ENCODE measurements around the gene RCAN2.

Gene RCAN2

DNA sequence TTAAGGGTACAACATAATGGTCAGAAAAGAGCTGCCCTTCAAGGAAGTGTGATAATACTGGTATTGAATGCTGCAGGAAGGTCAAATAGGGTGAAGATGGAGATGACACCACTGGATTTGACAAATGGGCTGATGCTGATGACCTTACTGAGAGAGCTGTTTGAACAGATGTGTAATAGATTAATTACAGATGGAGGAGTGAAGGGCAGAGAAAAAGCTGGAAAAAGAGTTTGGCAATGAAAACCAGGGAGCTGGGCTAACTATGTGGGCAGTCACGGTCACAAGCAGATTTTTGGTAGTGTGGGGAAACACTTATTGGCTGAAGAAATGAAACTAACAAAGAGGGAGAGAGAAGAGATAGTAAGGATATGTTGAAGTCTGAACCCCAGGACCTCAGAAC lies 236.9 kb downstream of the RCAN2 start:
- DNase-seq (ENCODE audit: low spot score): no peak

DNA sequence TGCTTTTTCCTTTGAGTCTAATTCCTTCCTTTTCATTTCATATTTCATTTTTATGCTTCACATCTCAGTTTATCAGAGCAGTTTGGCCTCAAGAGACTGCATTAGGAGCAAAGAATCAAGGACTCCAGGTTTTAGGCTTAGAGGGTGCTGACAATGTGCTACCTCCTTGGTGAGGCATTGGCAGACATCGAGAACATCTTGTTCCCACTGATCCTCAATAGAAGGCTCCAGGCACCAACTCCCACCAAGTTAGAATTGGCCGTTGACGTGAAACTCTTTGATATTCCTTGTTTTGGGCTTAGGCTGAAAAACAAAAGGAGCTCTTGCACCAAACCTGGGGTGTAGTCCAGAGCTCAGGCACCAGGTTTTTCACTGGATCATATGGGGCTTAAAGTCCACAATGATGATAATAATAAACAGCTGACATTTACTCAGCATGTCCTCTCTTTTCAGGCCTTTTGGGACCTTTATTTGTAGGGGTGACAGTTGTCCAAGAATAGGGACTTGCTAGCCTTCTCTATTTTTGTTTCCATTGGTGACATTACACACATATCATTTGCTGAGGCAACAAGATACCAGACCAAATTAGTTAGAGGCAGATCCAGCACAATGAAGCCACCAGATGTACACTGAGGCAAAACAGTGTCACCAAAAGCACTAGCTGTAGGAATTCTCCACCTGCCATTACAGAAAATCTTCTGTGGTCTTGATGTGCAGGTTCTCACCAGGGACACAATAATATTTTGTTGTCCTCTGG lies 239.5 kb downstream of the RCAN2 start:
- no peak for DNase-seq (ENCODE audit: low spot score)

DNA sequence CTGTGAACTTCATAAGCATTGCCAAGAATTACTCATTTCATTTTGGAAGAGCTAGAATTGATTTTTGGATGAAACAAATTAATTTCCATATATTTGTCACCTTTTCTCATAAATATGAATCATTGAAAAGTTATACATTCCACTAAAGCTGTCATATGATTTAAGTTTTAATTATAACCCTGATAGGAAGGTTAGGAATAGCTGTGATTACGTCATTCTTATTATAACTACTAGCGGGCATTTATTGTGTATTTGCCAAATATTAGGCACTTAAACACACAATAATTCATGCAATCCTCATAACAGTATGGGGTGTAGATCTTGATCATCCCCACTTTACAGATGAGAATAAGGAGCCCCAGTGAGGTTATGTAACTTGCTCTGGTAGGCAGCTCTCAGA lies 243.1 kb downstream of the RCAN2 start:
- no peak for DNase-seq (ENCODE audit: low spot score)

DNA sequence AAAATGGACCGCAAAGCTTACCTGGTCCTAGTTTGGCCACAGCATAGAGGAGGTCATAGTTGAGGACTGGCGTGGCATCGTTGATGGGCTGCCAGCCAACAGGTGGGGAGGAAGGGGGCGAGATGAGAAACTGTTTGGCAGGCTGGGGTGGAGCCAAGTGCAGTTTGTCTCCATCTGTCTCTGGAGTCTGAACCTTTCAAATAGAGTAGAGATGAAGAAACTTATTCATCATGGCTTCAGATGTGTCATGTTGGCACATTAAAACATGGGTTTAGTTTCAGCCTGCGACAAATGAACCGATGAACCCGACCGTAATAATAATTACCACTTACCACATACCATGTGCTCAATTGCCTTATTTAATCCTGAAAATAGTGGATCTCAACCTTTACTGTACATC lies 244.5 kb downstream of the RCAN2 start:
- no peak for DNase-seq (ENCODE audit: low spot score)

DNA sequence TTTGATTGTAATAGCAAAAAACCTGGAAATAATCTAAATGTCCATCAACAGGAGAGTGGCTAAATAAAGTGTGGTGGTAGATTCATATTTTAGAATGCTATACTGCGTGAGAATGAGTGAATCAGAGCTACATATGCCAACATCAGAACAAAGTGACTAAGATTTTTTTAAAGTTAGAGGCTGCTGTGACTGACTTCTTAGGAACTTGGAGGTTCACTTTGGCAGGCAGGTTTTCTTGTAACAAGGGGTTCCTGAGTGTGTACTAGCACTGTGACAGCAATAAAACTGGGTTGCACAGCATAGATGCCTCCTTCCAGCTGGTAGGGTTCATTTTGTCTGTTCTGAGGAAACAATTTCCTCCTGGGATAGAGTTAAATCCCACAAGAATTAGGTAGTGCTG lies 245.2 kb downstream of the RCAN2 start:
- DNase-seq (ENCODE audit: low spot score): no peak

DNA sequence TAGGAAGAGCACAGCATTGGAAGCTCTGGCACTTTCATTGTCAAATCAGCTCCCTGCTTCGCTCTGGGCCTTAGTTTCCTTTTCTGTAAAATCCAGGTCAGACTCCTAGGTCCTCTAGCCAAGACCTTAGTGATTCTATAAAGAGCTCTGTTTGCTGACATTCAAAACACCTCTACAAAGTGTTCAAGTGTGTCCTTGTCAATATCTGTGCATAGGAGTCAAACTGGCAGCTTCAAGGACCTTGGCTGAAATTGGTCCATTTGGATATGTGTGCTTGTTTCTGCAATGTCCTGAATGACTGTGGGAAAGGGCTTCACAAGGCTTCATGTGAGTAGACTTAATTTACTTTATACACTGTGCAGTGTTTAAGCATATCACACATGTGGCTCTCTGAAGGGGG lies 246.6 kb downstream of the RCAN2 start:
- no peak for DNase-seq (ENCODE audit: low spot score)

DNA sequence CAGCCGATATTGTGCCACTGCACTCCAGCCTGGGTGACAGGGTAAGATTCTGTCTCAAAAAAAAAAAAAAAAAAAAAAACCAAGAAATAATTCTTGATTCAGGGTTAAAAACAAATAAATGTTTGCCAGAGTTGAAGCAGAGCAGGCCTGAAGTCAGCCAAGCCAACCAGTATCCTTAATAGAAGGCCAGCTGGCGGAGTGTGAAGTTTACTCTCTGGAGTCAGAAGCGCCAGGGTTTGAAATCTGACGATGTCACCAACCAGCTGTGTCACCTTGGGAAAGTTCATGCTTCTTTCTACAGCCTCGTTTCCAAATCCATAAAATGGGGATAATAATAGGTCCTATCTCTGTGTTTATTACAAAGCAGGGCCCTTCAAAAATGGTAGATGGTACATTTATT lies 247.5 kb downstream of the RCAN2 start:
- no peak for DNase-seq (ENCODE audit: low spot score)

DNA sequence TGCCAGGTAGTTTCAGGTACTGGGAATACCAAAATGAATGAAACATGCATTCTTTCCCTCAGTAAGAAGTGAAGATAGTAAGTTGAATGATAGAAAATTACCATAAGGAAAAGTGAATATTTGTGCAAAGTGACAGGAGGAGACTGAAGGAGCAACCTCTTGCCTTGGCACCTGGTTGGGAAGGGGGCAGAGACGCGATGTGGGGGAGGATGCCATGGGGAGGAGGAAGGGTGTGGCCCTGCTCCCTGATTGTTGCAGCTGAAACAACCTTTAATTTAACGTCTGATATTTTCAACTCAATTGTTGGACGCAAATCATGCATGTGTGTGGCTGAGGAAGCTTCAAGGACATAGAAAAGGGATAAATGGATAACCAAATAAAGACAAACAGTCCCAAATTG lies 248.3 kb downstream of the RCAN2 start:
- no peak for DNase-seq (ENCODE audit: low spot score)

DNA sequence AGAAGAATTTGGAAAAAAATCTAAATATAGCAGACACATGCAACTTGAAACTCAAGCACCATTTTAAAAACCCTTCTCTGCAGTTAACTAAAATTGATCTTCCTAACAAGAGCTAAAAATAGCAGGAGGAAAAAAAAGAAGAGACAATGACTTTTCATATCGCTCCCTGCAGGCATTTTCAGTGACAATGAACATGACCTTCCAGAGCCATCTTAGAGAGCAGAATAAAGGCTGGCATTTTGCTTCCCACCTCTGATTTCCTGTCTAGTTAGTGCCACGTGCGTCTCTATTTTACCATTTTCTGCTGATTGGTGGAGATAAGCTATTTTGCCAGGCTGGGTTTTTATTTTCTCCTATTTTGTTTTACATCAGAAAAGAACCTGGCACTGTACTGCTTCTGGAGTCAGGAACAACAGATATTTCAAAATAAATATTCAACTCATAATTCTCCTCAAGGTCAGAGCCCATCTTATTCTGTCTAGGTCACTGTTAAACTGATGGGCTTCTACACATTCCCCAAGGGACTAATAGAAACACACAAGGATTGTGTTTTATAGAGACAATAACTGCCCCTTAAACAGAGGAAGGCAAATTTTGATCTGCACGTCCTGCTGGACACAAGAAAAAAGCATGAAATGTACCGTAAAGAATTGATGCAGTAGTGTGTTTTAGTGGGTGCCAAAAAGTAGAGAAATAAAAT lies 250.2 kb downstream of the RCAN2 start:
- no peak for DNase-seq (ENCODE audit: low spot score)

DNA sequence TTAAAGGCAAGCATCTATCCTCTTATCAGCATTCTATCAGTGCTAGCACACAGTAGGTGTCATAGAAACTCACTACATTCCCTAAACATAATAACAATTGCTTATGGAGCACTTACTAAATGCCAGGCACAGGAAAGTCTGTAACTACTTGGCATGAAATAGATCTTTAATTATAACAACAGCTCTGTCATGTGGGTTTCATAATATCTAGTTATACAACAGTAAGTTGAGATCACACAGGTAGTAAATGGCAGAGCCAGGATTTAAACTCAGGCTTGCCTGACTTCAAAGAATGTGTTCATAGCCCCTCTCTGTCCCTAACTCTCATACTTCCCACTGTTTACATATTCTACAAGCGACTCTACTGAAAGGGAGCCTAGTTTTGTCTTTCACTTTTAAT lies 254.5 kb downstream of the RCAN2 start:
- DNase-seq (ENCODE audit: low spot score): no peak

DNA sequence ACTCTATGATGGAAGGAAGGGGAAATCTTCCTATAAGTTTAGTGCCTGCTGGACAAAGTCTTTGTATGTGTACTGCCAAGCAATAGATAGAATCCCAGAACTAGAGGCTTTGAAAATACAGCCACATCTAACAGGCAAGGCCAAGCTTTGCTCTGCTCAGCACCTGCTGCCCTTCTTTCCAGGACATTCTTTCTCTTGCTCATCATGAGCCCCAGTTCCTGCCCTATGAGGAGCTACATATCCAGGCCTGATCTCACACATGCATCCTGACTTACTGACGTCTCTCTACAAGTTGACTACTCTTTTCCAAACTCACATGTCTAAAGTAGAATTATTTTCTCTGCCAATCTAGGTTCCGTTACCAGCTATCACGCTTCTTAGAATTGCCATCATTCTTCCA lies 256.0 kb downstream of the RCAN2 start:
- DNase-seq (ENCODE audit: low spot score): no peak

DNA sequence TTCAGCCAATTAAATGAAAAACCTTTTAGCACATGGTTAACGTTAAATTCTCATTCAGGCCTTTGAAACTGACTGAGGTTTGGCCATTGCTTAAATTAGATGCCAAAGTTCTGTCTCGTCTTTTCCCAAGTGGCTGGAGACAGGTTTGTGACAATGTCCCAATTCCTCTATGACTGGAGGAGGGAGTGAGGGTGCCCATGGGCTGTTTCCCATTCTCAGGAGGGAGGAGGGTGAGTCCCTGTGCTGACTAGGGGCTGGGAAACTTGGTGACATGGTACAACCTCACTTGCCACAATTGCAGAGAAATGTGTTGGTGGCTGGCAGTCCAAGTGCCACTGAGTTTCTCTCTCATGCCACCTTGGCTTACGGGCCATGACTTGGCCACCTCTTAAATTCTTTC lies 256.5 kb downstream of the RCAN2 start:
- no peak for DNase-seq (ENCODE audit: low spot score)

DNA sequence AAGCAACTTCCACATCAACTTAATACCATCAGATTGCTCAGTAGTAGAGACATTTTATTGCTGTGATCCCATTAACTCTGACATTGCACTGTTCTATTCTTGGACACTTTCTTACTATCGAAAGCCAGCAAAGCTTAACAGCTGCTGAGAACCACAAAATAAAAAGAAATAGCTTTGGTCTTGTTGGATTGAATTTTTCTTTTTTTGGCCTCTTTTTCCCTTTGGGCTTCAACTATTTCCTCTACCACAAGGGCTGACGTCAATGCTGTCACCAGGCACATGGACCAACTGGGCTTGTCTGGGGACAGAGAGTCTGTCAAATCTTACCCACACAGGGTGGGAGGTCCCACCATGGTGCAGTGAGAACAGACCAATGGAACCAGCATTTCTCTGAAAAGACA lies 257.1 kb downstream of the RCAN2 start:
- no peak for DNase-seq (ENCODE audit: low spot score)

DNA sequence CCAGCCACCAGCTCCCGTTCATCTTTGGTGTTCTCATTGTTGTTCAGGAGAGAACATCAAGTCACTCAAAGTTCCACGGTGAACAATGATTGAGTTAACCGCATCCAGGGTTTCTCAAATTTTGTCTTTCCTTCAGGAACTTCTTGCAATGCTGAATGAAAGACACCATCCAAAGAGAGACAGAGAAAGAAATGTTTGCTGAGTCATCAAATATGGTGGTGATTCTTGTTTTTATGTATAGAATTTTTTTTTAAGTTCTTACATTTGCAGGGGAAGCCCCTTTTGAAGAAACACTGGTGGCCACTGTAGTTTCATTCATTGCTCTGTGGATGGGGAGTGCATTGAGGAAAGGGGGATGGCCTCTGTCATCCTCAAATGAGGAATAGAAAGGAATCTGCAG lies 258.1 kb downstream of the RCAN2 start:
- no peak for DNase-seq (ENCODE audit: low spot score)

DNA sequence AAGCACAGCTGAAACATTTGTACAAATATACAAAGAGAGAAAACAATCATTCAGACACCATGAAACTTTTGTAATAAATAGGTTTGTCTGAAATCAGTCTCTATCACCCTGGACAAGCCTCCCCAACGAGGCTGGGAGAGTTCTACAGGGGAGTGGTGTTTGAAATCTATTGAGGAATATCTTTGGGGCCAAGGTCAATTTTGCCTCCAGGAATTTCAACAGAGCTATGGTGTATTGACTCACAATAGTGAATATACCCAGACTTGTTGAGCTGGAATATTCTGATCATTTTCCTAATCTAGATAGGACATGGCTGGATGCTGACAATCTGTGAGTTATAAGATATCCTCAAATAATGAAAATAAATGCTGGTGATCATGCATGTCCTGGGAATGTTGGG lies 269.0 kb downstream of the RCAN2 start:
- no peak for DNase-seq (ENCODE audit: low spot score)

DNA sequence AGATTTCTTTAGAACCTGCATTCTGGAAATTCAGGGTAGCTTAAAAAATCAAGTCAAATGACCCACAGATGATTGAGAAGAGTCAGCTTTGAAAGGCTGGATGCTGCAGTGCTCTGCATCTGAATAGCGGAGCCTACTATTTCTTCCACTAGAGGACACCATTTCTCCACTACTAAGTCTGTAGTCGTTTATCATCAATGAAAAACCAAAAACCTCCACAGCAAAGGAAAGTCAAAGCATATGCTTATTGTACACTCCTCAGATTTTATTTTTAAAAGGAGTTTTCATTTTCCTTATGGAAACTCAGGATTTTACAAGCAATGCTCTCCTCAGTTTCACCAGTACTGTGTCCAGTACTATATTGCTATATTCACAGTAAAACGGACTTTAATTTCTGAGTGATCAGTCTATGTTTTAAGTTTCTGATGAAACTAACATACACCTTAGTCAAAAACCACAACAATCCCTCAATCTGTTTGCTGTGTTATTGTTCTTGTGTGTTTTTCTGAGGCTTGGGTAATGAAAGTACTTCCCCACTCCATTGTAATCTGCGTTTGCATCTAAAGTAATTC lies 269.9 kb downstream of the RCAN2 start:
- no peak for DNase-seq (ENCODE audit: low spot score)

DNA sequence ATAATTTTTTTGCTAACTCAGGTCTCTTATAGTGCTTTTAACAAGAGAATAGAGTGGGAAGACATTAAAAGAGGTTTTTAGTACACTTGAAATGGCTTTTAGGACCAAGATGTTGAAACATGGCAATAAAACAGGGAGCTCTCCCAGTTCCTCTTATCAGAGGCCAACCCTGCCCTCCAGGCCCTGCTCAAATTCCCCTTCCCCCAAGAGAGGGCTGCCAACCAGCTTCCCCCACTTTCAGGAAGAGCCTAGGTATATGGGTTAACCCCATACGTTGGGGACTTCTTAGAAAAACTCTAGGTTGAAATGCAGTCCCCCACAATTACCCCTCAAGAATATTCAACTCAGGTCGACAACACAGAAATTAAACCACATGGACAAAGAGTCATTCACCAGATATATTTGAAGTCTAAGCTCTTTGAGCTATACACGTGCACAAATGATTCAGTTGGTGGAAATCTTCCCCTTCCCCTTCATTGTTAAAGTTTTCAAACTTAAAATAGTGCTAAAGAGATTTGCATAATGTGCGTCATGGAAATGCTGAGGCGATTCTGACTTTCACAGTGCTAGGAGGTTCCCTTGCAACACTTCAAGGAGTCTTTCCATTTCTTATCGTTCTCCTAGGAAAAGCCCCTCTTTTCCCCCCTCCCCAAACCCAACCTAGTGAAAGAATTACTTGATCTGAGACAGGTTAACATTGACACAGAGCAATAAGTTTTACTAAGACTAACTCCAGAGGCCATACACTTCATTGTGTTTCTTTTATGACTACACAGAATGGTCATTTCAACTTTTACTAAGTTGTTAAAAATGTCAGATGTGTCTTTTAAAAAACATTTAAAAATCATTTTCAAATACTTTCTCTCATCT lies 270.7 kb downstream of the RCAN2 start:
- DNase-seq (ENCODE audit: low spot score): no peak

DNA sequence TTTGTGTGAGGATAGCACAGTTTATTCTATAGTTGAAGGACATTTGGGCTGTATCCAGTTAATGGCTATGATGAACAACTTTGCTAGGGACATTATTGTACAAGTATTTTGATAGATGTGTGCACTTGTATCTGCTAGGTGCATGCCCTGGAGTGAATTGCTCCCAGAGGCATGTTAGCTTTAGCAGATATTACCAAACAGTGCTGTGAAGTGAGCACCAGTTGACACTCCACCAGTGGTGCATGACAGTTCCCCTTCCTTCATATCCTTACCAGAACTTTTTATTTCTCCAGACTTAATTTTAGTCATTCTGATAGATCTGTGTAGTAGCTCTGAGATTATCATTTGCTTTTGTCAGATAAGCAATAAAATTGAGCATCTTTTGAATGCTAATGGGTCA lies 271.6 kb downstream of the RCAN2 start:
- DNase-seq (ENCODE audit: low spot score): no peak

DNA sequence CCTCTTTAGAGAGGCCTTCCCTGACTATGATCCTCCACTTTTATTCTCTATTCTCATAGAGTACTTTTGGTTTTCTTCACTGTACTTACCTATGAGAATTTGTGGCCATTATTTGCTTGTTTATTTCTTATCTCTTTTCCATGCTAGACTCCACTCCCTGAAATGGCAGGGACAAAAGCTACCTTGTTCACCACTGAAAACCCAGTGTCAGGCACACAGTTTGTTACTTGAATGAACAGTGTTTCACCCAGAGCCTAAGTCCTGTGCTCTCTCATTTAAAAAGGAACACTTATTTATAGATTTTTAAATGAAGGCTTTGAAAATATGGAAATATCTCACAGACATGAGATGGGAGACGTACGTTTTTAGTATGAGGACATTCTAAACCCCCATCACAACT lies 272.8 kb downstream of the RCAN2 start:
- DNase-seq (ENCODE audit: low spot score): no peak

DNA sequence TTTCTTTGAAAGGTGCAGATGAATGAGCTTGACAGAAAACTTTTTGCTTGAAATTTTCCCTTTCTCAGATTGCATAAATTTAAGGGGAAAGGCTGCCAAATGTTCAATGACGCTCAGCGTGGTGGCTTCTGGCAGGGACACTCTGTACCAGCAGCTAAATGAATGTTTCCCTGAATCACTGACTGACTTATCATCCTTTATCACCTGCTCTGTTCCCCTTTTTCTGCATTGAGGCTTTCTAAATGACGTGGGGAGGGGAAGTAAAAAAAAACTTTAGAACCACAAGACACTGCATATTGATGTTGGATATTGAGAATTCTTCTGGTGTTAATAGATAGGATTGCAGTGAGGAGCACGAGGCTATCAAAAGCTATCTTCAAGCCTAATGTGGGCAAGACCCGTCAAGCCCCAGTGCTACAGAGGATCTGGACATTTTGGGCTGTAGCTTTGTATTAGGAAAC lies 273.5 kb downstream of the RCAN2 start:
- DNase-seq (ENCODE audit: low spot score): no peak

DNA sequence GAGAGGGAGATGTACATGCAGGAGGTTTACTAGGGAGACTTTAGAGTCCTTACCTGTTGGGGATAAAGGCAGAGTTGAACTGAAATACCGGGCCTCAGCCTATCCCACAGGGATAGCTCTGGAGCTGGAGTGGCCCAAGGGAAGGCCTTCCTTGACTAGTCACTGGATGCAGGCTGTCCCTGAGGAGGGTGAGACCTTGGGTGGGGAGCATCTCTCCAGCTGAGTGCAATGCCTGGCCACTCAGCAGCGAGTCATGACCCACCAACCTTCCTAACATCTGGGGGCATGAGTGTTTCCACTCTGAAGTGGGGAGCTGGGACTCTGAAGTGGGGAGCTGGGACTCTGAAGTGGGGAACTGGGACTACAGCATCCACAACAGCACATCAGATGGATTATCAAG lies 274.4 kb downstream of the RCAN2 start:
- no peak for DNase-seq (ENCODE audit: low spot score)

DNA sequence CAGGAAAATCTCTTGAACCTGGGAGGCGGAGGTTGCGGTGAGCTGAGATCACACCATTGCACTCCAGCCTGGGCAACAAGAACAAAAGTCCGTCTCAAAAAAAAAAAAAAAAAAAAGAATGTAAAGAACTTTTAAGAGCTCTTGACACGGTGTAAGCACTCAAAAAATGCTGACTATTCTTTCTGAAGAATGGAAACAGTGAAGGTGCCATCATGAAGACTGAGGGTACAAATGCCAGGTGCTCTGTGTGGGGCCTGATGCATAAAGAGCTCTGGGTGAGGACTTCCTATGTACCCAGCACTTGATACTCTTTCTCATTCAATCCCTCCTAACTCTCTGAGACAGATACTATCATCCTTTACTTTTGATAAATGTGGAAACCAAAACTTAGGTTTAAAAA lies 275.5 kb downstream of the RCAN2 start:
- DNase-seq (ENCODE audit: low spot score): no peak

DNA sequence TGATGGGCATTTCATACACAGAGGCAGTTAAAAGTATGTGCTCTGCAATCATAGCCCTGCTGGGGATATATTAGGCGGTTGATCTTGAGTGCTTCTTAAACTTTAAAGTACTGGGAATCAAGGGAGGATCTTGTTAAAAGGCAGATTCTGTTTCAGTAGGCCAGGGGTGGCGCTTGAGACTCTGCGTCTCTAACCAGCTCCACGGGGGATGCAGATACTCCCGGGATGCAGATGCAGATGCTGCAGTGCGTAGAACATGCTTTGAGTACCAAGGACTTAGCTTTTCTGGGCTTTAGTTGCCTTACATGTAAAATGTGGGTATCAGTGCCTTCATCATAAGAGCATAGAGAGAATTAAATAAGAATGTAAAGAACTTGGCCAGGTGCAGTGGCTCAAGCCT lies 276.0 kb downstream of the RCAN2 start:
- DNase-seq (ENCODE audit: low spot score): no peak

Data from CD4-positive, alpha-beta T cell treated with Interleukin-6 at 100 ng/mL for 8 hours (primary cell).